Midbrain (tissue), 1 donor: ENCODE data around the gene MAGEA2B.
"Not testable (repeated sequence)": the region's sequence is repeated elsewhere in the genome, so short reads cannot be mapped to it uniquely, and the experiment has no call there.

ENCODE experiments used
- DNase-seq: peaks from one replicate; lab custom pipeline; 2025; lab: John Stamatoyannopoulos, UW

MAGEA2B gene, protein sequence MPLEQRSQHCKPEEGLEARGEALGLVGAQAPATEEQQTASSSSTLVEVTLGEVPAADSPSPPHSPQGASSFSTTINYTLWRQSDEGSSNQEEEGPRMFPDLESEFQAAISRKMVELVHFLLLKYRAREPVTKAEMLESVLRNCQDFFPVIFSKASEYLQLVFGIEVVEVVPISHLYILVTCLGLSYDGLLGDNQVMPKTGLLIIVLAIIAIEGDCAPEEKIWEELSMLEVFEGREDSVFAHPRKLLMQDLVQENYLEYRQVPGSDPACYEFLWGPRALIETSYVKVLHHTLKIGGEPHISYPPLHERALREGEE

DNA sequence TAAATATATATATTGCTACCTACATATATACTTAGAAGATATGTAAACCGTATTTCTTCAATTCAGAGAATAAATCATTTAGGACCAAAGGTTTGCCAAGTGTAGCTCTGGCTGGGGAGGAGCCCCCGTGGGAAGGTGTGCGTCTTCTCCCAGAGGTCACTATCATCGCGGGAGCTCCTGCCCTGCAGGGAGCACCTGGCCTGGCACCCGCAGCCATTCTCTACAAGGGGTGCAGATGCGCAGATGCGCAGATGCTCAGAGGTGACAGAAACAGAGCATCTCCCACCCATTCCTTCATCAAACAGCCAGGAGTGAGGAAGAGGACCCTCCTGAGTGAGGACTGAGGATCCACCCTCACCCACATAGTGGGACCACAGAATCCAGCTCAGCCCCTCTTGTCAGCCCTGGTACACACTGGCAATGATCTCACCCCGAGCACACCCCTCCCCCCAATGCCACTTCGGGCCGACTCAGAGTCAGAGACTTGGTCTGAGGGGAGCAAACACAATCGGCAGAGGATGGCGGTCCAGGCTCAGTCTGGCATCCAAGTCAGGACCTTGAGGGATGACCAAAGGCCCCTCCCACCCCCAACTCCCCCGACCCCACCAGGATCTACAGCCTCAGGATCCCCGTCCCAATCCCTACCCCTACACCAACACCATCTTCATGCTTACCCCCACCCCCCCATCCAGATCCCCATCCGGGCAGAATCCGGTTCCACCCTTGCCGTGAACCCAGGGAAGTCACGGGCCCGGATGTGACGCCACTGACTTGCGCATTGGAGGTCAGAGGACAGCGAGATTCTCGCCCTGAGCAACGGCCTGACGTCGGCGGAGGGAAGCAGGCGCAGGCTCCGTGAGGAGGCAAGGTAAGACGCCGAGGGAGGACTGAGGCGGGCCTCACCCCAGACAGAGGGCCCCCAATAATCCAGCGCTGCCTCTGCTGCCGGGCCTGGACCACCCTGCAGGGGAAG lies at the start of gene MAGEA2B:
TSS of gene MAGEA2B (plus strand) at position 814 of the 973 bp plus-strand sequence. CDS start 2,479 bp downstream, outside the sequence.
- not testable (repeated sequence) for DNase-seq

- DNase-seq, result no peak
Measured at GRCh38 chrX:152674135-152674534, 40.3 kb upstream of the MAGEA2B start.

- DNase-seq, result not testable (repeated sequence)
Measured at GRCh38 chrX:152674652-152675051, 39.8 kb upstream of the MAGEA2B start.

DNA sequence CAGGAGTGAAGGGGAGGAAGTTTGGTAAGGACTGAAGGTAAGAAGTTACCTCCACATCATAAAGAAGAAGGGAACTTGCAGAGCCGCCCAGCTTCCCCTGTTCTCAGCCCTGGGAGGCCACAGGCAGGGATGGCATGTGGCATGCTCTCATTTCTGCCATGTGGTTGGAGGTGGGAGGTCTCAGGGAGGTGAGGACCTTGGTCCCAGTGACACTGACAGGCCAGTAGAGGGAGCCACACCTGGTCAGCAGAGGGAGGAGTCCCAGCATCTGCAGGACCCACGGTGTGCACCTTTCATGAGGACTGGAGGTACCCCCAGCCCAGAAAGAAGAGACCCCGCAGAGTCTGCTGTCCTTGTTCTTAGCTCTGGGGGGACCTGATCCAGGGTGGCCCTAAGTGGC lies 33.4 kb upstream of the MAGEA2B start:
- DNase-seq, result not testable (repeated sequence)

- not testable (repeated sequence) for DNase-seq
Measured at GRCh38 chrX:152697952-152698931, 16.2 kb upstream of the MAGEA2B start, which contains the start of gene MAGEA3. Gene MAGEA3 (plus strand): TSS chrX:152698794. CDS start chrX:152700833, 2,039 bp downstream.

- DNase-seq, result not testable (repeated sequence)
Measured at GRCh38 chrX:152700390-152700789, 14.0 kb upstream of the MAGEA2B start.

- DNase-seq, result not testable (repeated sequence)
Measured at GRCh38 chrX:152706500-152706899, 7.9 kb upstream of the MAGEA2B start.

DNA sequence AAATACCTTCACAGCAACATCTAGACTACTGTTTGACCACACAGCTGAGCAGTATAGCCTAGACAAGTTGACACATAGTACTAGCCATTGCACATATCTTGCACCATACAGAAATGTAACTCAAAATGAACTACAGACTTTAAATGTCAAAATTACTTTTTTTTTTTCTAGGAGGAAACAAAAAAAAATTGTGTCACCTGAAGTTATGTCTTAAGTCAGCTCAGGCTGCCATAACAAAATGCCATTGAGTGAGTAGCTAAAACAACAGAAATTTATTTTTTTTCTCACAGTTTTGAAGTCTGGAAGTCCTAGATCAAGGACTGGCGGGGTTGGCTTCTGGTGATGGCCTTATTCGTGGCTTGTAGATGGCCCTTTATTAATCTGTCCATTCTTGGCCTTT lies 5.3 kb upstream of the MAGEA2B start, which contains the start of gene CSAG2:
TSS of gene CSAG2 (minus strand) at position 101 of the 400 bp plus-strand sequence. CDS start 161 bp downstream, outside the sequence.
- DNase-seq, result not testable (repeated sequence)

- not testable (repeated sequence) for DNase-seq
Measured at GRCh38 chrX:152713195-152713594, 1.2 kb upstream of the MAGEA2B start.

DNA sequence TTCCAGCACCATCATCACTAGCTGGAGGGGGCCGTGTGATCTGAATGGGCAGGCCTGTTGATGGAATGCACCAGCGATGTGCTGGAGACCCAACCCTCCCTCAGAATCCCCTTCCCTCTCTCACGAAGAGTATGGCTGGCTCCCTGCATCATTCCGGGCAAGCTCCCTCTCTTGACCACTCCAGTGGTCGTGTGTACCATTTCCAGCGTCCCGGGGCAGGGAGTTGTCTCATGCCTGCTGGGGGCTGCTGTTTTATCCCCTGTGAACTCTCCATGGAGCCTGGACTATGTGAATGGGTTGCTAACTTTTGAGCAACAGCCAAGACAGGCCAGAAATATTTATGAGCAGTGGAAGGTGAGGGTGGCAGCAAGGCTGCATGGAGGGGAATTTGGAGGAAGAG lies 11.0 kb downstream of the MAGEA2B start:
- no peak for DNase-seq

DNA sequence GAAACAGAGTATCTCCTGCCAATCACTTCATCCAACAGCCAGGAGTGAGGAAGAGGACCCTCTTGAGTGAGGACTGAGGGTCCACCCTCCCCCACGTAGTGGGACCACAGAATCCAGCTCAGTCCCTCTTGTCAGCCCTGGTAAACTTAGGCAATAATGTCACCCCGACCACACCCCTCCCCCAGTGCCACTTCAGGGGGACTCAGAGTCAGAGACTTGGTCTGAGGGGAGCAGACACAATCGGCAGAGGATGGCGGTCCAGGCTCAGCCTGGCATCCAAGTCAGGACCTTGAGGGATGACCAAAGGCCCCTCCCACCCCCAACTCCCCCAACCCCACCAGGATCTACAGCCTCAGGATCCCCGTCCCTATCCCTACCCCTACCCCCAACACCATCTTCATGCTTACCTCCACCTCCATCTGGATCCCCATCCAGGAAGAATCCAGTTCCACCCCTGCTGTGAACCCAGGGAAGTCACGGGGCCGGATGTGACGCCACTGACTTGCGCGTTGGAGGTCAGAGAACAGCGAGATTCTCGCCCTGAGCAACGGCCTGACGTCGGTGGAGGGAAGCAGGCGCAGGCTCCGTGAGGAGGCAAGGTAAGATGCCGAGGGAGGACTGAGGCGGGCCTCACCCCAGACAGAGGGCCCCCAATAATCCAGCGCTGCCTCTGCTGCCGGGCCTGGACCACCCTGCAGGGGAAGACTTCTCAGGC lies 19.0 kb downstream of the MAGEA2B start, which contains the start of the genes CSAG1 and MAGEA12:
TSS of gene CSAG1 (minus strand) at position 461 of the 715 bp plus-strand sequence. CDS start 1,261 bp downstream, outside the sequence.
TSS of gene MAGEA12 (plus strand) at position 497 of the 715 bp plus-strand sequence. CDS start 2,405 bp downstream, outside the sequence.
- DNase-seq, result no peak

GRCh38 chrX:152734143-152734858 lies 19.9 kb downstream of the MAGEA2B start:
- not testable (repeated sequence) for DNase-seq

- DNase-seq, result no peak
Measured at GRCh38 chrX:152735101-152735500, 20.7 kb downstream of the MAGEA2B start.

DNA sequence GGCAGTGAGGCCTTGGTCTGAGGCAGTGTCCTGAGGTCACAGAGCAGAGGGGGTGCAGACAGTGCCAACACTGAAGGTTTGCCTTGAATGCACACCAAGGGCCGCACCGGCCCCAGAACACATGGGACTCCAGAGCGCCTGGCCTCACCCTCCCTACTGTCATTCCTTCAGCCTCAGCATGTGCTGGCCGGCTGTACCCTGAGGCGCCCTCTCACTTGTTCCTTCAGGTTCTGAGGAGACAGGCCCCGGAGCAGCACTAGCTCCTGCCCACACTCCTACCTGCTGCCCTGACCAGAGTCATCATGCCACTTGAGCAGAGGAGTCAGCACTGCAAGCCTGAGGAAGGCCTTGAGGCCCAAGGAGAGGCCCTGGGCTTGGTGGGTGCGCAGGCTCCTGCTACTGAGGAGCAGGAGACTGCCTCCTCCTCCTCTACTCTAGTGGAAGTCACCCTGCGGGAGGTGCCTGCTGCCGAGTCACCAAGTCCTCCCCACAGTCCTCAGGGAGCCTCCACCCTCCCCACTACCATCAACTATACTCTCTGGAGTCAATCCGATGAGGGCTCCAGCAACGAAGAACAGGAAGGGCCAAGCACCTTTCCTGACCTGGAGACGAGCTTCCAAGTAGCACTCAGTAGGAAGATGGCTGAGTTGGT lies 21.6 kb downstream of the MAGEA2B start:
- DNase-seq, result no peak

DNA sequence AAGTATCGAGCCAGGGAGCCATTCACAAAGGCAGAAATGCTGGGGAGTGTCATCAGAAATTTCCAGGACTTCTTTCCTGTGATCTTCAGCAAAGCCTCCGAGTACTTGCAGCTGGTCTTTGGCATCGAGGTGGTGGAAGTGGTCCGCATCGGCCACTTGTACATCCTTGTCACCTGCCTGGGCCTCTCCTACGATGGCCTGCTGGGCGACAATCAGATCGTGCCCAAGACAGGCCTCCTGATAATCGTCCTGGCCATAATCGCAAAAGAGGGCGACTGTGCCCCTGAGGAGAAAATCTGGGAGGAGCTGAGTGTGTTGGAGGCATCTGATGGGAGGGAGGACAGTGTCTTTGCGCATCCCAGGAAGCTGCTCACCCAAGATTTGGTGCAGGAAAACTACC lies 22.1 kb downstream of the MAGEA2B start:
- DNase-seq, result not testable (repeated sequence)

DNA sequence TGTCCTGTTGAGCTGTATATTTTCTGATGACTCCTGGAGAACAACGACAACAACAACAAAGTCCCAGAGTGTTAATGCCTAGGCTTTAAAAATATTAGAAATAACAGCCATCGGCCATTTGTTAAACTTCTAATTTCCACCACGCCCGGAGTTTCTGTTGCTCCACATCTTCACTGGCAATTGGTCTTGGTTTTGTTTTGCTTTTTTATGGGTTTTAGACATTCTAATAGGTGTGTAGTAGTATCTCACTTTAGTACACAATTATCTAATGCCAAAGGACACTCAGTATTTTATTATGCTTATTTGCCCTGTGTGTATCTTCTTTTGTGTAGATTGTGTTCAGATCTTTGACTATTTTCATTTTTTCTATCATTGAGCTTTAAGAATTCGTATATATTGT lies 24.1 kb downstream of the MAGEA2B start:
- no peak for DNase-seq

DNA sequence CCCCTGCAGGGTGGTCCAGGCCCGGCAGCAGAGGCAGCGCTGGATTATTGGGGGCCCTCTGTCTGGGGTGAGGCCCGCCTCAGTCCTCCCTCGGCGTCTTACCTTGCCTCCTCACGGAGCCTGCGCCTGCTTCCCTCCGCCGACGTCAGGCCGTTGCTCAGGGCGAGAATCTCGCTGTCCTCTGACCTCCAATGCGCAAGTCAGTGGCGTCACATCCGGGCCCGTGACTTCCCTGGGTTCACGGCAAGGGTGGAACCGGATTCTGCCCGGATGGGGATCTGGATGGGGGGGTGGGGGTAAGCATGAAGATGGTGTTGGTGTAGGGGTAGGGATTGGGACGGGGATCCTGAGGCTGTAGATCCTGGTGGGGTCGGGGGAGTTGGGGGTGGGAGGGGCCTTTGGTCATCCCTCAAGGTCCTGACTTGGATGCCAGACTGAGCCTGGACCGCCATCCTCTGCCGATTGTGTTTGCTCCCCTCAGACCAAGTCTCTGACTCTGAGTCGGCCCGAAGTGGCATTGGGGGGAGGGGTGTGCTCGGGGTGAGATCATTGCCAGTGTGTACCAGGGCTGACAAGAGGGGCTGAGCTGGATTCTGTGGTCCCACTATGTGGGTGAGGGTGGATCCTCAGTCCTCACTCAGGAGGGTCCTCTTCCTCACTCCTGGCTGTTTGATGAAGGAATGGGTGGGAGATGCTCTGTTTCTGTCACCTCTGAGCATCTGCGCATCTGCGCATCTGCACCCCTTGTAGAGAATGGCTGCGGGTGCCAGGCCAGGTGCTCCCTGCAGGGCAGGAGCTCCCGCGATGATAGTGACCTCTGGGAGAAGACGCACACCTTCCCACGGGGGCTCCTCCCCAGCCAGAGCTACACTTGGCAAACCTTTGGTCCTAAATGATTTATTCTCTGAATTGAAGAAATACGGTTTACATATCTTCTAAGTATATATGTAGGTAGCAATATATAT lies 39.5 kb downstream of the MAGEA2B start, which contains the start of gene MAGEA2:
TSS of gene MAGEA2 (minus strand) at position 157 of the 965 bp plus-strand sequence. CDS start 2,479 bp downstream, outside the sequence.
- DNase-seq, result not testable (repeated sequence)

DNA sequence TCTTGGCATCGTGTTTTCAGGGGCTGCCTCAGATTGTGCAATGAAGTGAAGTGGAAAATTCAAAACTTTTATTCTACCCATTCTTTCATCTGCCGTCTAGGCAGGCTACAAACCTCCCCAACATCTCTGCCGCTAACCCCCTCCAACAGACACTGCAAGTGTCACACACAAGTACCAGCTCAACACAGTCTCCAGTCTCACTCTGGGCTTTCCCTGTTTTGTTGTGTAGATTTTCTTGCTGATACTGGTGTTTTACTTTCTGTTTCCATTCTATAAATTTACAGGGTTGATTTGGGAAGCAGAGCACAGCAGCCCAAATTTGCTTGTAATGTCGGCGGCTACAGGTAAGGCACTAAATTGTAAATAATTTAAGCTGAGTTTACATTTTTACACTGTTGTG lies 40.4 kb downstream of the MAGEA2B start:
- not testable (repeated sequence) for DNase-seq
